Thymus (tissue), 11 donors: ENCODE data around the gene SNX7. TPM values are rescaled to one million over a fixed set of nuclear protein-coding genes. Genes with fewer than 3 reads are reported as not detected.

Source experiments
- DNase-seq, 9 donors: peaks; one replicate each; pipeline ENCODE4 v3.0.0-alpha.2; 2013; ENCODE audit warnings: low spot score in 9 of 9, low read depth in 6 of 9, missing footprints in 1 of 9
- H3K27ac ChIP-seq, 2 donors: one replicate each; pipeline ENCODE4 v1.5.1; 2013; ENCODE audit warnings: control low read depth in 1 of 2, low read depth in 1 of 2, low read length in 1 of 2, mild to moderate bottlenecking in 1 of 2, moderate library complexity in 1 of 2
- H3K27me3 ChIP-seq, 2 donors: one replicate each; pipeline ENCODE4 v1.5.1; 2013; ENCODE audit warnings: low read length in 1 of 2; ENCODE audit not compliant: control insufficient read depth in 2 of 2, insufficient read depth in 1 of 2
- H3K36me3 ChIP-seq, 2 donors: one replicate each; pipeline ENCODE4 v1.5.1; 2013; ENCODE audit warnings: low read length in 1 of 2, mild to moderate bottlenecking in 1 of 2, moderate library complexity in 1 of 2; ENCODE audit not compliant: control insufficient read depth in 2 of 2, insufficient read depth in 2 of 2
- H3K4me1 ChIP-seq, 2 donors: one replicate each; pipeline ENCODE4 v1.5.1; 2013; ENCODE audit warnings: low read length in 2 of 2; ENCODE audit not compliant: control insufficient read depth in 2 of 2, insufficient read depth in 2 of 2
- H3K4me3 ChIP-seq, 2 donors: one replicate each; pipeline ENCODE4 v1.5.1; 2013; ENCODE audit warnings: low read length in 2 of 2, control low read depth in 1 of 2, mild to moderate bottlenecking in 1 of 2
- H3K9me3 ChIP-seq, 2 donors: one replicate each; pipeline ENCODE4 v1.5.1; 2013; ENCODE audit warnings: low read length in 1 of 2, mild to moderate bottlenecking in 1 of 2; ENCODE audit not compliant: control insufficient read depth in 2 of 2, insufficient read depth in 1 of 2
- WGBS: extraction: QIAGEN DNeasy Blood & Tissue Kit; methylation state at CpG from one replicate; pipeline ENCODE4 v1.1.7; 2013; 5-methylcytosine and 5-hydroxymethylcytosine counted together
- polyA plus RNA-seq: library from polyadenylated mRNA; stranded (reverse); fragments of 200-250 nt; gene quantifications from one replicate; pipeline ENCODE4 v1.2.3, GENCODE V29; 2013
- total RNA-seq: library from RNA; stranded (reverse); fragments of 120-200 nt; gene quantifications from one replicate; pipeline ENCODE4 v1.2.4, GENCODE V29; 2013
- donor health status: healthy.

The SNX7 gene
- total and polyA plus RNA-seq, 2 donors = 6.0 to 10.3 TPM

GRCh38 chr1:98739762-98740161 lies 78.2 kb downstream of the SNX7 start:
- DNase-seq = no peak
- 93% methylated on average over 1 of the region's 1 CpG for WGBS
- Histone ChIP-seq H3K27ac (no peak overlapping the region), H3K36me3 (no peaks in the 10 kb centered on the region), H3K9me3 (no peaks in the 10 kb centered on the region), H3K4me3 (no peak overlapping the region), H3K4me1 (no peaks in the 10 kb centered on the region), H3K27me3 (no peaks in the 10 kb centered on the region)

GRCh38 chr1:98741164-98741563 lies 79.6 kb downstream of the SNX7 start:
- Histone ChIP-seq H3K4me3 (no peak overlapping the region), H3K27ac (no peak overlapping the region), H3K27me3 (no peaks in the 10 kb centered on the region), H3K4me1 (no peaks in the 10 kb centered on the region), H3K36me3 (no peaks in the 10 kb centered on the region), H3K9me3 (no peaks in the 10 kb centered on the region)
- WGBS = 86% methylated on average over 1 of the region's 1 CpG
- no peak for DNase-seq

DNA sequence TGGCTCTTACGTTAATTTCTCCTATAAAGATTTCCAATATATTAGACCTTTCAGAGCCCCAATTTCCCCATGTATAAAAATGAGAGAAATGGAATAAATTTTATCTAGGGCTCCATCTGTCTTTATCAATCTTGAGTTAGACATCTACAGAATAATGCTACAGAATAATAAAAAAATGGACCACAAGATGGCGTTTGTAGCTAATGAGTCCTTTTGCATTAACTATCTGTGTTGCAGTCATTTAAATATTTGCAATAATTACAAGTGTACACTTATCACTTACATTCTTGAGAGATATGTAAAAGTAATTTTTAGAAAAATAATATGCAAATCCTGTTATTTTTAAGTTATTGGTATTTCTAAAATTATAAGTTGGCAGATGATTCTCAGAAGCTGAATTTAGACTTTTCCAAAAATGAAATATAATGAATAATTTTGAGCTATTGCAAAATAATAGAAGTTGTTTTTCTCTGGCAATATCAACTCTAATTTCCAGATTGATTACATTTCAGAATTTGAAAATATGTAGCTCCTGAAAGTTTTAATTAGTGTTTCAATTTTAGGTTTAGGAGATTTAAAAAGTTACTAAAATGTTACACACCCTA lies 87.7 kb downstream of the SNX7 start:
- 52% methylated on average over 2 of the region's 2 CpGs for WGBS
- Histone ChIP-seq H3K36me3 (no peaks in the 10 kb centered on the region), H3K9me3 (no peaks in the 10 kb centered on the region), H3K4me3 (no peak overlapping the region), H3K4me1 (no peaks in the 10 kb centered on the region), H3K27ac (no peak overlapping the region), H3K27me3 (no peaks in the 10 kb centered on the region)
- DNase-seq = peak in 1 of 9 donors; percentile 16

DNA sequence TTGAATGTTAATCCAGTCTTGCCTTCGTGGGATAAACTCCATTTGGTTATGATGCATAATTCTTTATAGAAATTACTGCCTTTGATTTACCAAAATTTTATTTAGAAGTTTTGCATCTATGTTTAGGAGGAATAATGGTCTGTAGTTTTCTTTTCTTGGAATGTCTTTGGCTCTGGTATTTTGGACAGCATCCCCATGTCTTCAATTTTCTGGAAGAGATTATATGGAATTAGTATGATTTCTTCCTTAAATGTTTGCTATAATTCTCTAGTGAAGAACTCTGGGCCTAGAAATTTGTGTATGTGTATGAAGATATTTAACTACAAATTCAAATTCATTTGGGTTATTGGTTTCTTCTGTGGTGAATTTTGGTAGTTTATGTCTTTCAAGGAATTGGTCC lies 92.7 kb downstream of the SNX7 start:
- no peaks in the 10 kb centered on the region for H3K4me1 ChIP-seq
- H3K9me3 ChIP-seq = no peaks in the 10 kb centered on the region
- no peaks in the 10 kb centered on the region for H3K27me3 ChIP-seq
- no peaks in the 10 kb centered on the region for H3K36me3 ChIP-seq
- DNase-seq = no peak
- 93% methylated on average over 1 of the region's 1 CpG for WGBS
- H3K4me3 ChIP-seq = no peak overlapping the region
- no peak overlapping the region for H3K27ac ChIP-seq

DNA sequence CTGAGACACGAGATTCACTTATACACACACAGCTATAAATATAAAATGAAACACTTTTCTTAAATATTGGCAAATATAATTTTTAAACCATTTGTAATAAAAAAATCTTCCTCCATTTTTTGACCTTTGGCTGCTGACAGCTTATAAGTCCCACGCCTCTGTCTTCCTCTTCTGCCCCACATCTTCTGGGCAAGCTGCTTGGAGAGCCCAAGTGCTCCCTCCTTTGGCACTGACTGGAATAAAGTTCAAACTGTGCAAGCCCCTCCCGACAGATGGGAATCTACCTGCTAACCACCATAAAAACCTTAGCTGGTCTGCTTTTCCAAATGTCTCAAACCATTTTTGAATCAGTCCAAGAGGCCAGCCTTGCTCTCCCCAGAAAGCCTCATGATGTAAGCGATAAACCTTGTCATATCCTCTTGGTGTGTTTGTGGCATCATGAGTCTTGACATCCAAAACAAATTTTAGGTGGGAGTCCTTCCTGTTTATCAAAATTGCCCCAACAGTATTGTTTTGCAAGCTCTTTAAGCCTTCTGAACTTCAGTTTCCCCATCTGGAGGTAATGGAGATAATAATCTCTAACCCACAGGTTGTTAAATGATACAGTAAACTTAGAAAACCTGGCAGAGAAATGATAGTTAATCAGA lies 99.8 kb downstream of the SNX7 start:
- no peaks in the 10 kb centered on the region for H3K36me3 ChIP-seq
- no peak overlapping the region for H3K27ac ChIP-seq
- no peaks in the 10 kb centered on the region for H3K4me1 ChIP-seq
- DNase-seq = peak in 1 of 9 donors; percentile 1
- 92% methylated on average over 4 of the region's 4 CpGs for WGBS
- no peak overlapping the region for H3K4me3 ChIP-seq
- no peaks in the 10 kb centered on the region for H3K27me3 ChIP-seq
- no peaks in the 10 kb centered on the region for H3K9me3 ChIP-seq

DNA sequence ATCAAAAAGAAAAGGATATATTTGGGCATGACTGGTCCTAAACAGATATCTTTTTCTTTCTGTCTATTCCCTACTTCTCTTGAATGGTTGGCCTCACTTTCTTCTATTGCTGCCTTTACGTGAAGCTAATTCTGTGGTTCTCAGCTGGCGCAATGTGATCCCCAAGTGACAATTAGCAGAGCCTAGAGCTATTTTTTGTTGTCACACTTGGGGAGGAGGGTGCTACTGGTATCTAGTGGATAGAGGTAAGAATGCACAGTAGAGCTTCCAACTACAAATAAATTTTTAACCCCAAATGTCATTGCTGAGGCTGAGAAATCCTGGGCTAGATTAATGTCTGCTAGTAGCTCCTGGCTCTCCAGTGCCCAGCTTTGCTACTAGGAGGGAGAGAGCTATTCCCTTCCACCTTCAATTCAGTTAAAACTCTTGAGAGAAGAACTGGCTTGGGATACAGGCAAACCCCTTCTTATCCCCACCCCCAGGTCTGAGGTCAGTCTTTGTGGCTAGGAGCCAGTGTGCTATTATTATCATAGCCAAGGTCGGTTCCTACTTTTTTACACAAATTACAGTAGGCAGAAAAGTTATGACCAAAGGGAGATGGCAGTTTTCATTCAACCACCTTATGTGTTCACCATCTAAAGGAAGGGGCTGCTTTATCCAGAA lies 102.1 kb downstream of the SNX7 start:
- H3K27me3 ChIP-seq = no peaks in the 10 kb centered on the region
- no peaks in the 10 kb centered on the region for H3K36me3 ChIP-seq
- no peaks in the 10 kb centered on the region for H3K4me1 ChIP-seq
- DNase-seq = no peak
- WGBS = 89% methylated on average over 3 of the region's 3 CpGs
- H3K4me3 ChIP-seq = no peak overlapping the region
- H3K9me3 ChIP-seq = no peaks in the 10 kb centered on the region
- no peak overlapping the region for H3K27ac ChIP-seq

- WGBS = 0% methylated on average over 1 of the region's 1 CpG
- DNase-seq = no peak
- no peaks in the 10 kb centered on the region for H3K9me3 ChIP-seq
- H3K4me1 ChIP-seq = no peaks in the 10 kb centered on the region
- H3K36me3 ChIP-seq = no peaks in the 10 kb centered on the region
- H3K27ac ChIP-seq = no peak overlapping the region
- no peak overlapping the region for H3K4me3 ChIP-seq
- no peaks in the 10 kb centered on the region for H3K27me3 ChIP-seq
Measured at GRCh38 chr1:98764485-98764884, 103.0 kb downstream of the SNX7 start.

DNA sequence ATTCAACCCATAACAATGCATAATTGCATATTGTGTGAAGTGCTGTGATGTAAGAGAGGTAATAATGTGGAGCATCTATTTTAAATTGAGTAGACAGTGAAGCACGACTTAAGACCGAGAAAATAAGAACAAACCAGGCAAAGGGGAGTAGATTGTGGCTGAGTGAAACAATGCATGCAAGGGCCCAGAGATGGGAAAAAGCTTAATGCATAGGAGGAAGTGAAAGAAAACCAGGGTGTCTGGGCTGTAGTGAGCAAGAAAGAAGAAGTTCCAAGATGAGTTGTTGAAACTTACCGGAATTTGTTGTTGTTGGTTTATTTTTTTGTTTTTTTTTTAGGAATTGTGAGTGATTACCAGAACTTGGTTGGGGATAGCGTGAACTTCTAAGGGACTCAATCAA lies 104.7 kb downstream of the SNX7 start:
- Histone ChIP-seq H3K27ac (no peak overlapping the region), H3K27me3 (no peaks in the 10 kb centered on the region), H3K4me3 (no peak overlapping the region), H3K36me3 (no peaks in the 10 kb centered on the region), H3K9me3 (no peaks in the 10 kb centered on the region), H3K4me1 (no peaks in the 10 kb centered on the region)
- peak in 1 of 9 donors; percentile 2 for DNase-seq
- 93% methylated on average over 4 of the region's 4 CpGs for WGBS

GRCh38 chr1:98769162-98769561 lies 107.6 kb downstream of the SNX7 start:
- DNase-seq = no peak
- Histone ChIP-seq H3K4me3 (no peak overlapping the region), H3K27ac (no peak overlapping the region), H3K4me1 (no peaks in the 10 kb centered on the region), H3K27me3 (no peaks in the 10 kb centered on the region), H3K36me3 (no peaks in the 10 kb centered on the region), H3K9me3 (no peaks in the 10 kb centered on the region)
- WGBS = 62% methylated on average over 3 of the region's 3 CpGs
